NCI-H2107 treated with DMSO at 0.1 percent for 48 hours (cell line): ENCODE measurements around the gene TIFAB.
"Not testable (repeated sequence)": the region's sequence is repeated elsewhere in the genome, so short reads cannot be mapped to it uniquely, and the experiment has no call there.

Source experiments
- DNase-seq: peaks from one replicate; lab custom pipeline; 2025; ENCODE audit not compliant: unreplicated experiment; lab: John Stamatoyannopoulos, UW

Gene TIFAB, protein sequence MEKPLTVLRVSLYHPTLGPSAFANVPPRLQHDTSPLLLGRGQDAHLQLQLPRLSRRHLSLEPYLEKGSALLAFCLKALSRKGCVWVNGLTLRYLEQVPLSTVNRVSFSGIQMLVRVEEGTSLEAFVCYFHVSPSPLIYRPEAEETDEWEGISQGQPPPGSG

DNA sequence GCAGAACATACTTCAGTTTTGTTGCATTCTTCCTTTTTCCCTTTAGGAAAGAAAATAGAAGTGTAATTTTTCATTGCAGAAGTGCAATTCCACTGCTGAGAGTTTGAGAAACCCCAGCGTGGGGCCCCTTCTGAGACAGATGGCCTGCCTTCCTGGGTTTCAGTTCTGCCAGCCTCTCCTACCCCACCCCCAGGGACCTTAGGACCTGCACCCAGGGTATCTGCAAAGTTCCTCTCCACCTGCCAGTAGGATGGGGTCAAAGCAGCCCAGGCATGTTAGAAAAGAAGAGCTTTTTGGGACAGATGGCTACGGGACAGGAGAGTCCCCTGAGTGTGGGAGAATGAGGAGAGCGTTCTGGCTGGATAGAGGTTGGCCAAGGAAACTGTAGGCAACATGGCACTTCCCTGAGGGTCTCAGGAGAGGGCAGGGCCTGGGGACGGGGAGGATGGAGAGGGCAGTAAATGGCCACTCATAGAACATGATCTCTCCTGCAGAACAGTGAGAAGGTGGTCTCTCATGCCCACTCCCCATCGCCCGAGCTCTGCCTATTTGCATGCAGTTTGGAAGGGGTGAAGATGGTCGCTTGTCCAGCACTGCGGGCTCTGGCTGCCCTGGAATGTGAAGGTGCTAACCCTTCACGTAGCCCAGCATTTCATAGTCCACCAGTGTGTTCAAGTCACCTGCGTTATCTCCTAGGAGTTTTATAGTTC lies at the start of gene TIFAB:
Gene TIFAB, minus strand, starts transcription at position 31 of the 710 bp plus-strand sequence. CDS start 2,412 bp downstream, outside the sequence.
- no peak for DNase-seq

DNA sequence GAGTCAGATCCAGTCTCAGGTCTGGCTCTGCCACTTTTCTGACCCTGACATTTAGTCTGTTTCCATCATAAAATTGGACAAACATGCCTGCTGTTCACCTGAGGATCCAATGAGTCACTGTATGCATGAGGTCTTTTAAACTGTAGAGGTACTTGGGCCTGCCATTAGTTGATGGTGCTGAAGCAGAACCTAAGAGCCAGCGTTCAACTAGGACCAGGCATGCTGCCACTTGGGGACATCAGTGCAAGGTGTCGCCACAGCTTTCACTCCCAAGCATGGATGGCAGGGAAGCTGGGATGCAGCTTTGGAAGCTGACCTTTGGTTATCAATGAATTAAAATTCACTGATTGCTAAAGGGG lies 46.5 kb upstream of the TIFAB start:
- no peak for DNase-seq

GRCh38 chr5:135497971-135498636 lies 46.0 kb upstream of the TIFAB start:
- no peak for DNase-seq

DNA sequence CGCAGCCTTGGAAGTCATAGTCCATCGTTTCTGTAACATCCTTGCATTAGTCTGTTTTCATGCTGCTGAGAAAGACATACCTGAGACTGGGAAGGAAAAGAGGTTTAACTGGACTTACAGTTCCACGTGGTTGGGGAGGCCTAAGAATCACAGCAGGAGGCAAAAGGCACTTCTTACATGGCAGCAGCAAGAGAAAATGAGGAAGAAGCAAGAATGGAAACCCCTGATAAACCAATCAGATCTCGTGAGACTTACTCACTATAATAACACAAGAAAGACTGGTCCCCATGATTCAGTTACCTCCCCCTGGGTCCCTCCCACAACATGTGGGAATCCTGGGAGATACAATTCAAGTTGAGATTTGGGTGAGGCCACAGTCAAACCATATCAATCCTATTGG lies 43.4 kb upstream of the TIFAB start:
- not testable (repeated sequence) for DNase-seq

- DNase-seq, result no peak
These were observed 42.0 kb upstream of the TIFAB start for GRCh38 chr5:135494196-135494595.

GRCh38 chr5:135493406-135494180 lies 41.4 kb upstream of the TIFAB start:
- DNase-seq, result no peak

DNA sequence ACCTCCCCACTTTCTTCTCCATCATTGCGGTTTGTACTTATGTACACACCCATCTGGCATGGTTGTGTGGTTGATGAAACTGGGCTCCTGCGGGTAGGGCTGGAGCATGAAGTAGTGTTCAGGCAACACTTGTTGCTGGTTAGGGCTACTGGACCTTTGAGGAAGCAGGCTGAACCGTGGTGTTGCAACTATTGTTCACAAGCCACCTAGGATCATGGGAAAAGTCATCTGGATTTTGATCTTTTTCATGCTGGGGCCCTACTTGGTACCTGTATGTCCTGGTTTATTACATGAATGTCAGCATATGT lies 40.1 kb upstream of the TIFAB start:
- DNase-seq, result peak; percentile 66

DNA sequence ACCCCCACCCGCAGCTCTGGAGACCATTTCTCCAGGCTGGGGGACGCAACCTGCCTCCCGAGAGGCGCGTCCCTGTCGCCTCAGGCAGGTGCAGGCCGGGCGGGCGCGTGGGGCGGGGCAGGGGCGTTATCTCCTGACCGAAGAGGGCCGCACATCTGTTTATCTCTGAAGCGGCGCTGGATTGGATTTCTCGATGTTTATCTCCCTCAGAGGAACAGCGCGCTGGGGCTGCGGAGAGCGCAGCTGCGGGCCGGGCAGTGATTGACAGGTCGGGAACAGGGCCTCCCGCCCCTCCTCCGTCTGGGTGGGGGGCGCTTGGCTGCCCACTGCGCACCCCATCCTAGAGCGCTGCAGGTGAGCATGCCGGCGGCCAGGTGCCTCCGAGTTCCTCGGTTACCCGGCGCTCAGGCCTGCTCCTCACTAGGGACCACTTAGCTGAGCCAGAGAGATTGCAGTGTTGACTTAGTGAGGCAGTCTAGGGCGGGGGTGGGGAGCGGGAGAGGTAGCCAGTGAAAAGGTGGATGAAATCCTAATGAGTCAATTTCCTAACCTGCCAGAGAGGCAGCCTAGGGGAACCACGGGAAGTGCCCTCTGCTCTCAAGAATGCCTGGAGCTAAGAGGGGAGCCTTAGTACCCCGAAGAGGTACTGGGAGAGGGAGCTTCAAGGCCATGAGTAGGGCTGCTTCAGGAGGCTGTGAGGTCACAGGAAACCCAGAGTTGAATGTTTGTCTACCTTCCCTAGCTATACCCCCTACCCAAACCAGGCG lies 39.6 kb upstream of the TIFAB start:
- peak; percentile 92 for DNase-seq

- DNase-seq, result no peak
These were observed 38.9 kb upstream of the TIFAB start for GRCh38 chr5:135491038-135491551.

GRCh38 chr5:135490245-135491037 lies 38.3 kb upstream of the TIFAB start:
- DNase-seq, result no peak

GRCh38 chr5:135489466-135490244 lies 37.5 kb upstream of the TIFAB start:
- no peak for DNase-seq

GRCh38 chr5:135488727-135489465 lies 36.7 kb upstream of the TIFAB start:
- DNase-seq, result peak; percentile 73

GRCh38 chr5:135487839-135488514 lies 35.8 kb upstream of the TIFAB start:
- no peak for DNase-seq

DNA sequence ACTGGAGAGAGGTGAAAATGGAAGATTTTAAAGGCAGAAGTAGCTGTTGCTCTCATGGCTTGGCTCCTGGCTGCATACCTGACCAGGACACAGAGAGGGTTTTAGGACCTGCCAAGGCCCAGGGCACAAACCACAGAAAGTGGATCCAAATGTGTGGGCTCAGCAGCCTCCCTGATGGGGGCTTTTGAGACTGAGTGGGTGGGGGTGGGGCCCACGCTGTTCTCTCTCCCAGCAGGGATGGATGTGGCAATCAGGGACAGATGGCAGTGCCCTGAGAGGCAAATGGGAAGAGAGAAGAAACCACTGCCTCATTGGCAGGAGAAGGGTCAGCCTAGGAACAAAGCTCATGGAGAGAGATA lies 34.9 kb upstream of the TIFAB start:
- no peak for DNase-seq

- DNase-seq, result no peak
These were observed 34.2 kb upstream of the TIFAB start for GRCh38 chr5:135486131-135487036.

DNA sequence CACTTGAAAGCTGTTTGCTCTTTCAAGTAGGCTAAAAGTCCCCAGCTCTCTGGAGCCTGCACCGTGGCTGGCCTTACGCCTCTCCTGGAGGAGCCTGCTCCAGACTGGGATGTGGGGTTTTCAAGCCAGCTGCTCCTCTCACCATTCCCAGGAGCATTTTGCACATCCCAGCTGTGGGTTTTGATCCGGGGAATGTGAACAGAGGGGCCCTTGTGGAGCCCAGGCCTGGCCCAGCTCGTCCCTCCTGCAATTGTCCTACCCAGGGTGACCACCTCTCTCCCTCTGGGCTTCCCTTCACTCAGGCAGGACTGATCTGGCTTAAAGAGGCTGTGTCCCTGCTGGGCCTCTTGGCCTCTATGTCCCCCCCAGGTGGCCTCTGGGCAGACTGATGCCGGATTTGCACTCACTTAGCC lies 32.5 kb upstream of the TIFAB start:
- DNase-seq, result no peak

GRCh38 chr5:135483254-135483653 lies 31.1 kb upstream of the TIFAB start:
- DNase-seq, result no peak
